Measurements from ENCODE around the gene KANSL1. TPM values are rescaled to one million over a fixed set of nuclear protein-coding genes. Genes with fewer than 3 reads are reported as not detected.

Gene KANSL1
- total RNA-seq, 1 donor from 2014 or later = 154 TPM

DNA sequence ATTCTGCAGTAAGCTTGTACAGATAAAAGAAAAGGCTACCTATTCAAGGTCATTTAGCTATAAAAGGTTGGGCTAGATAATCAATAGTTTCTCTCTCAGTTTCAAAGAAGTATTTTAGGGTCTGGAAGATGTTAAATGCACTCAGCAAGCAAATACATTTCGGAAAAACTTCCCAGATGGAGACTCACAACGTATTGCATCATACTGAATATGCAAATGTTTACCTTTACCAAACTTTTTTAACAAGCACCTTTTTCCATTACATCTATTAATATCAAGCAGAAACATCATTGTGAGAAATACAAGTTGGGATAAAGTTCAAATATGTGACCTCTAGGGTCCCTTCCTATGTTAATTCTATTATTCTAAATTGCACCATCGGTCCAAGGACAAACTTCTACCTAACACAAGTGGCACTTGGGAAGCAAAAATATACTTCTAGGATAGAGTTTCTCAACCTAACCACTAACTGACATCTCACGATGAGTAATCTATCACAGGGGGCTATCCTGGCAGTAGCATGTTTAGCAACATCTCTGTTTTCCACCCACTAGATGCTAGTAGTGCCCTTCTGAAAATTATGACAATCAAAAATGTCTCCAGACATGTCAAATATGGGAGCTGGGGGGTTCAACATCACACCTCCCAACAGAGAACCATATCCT is 14.5 kb downstream of the KANSL1 start:
- Mint-ChIP-seq H3K4me1 (ENCODE audit: unreplicated experiment) (peaks cover 69% of the 10 kb centered on the region), H3K4me3 (ENCODE audit: unreplicated experiment) (peak overlapping the region; percentile 16), H3K36me3 (ENCODE audit: low read depth, unreplicated experiment) (peaks cover 4% of the 10 kb centered on the region), H3K27ac (ENCODE audit: unreplicated experiment) (peak overlapping the region; percentile 99), H3K9me3 (ENCODE audit: unreplicated experiment) (no peaks in the 10 kb centered on the region), H3K27me3 (ENCODE audit: unreplicated experiment) (peaks cover 7% of the 10 kb centered on the region)
- TF ChIP-seq, protein P1, sequence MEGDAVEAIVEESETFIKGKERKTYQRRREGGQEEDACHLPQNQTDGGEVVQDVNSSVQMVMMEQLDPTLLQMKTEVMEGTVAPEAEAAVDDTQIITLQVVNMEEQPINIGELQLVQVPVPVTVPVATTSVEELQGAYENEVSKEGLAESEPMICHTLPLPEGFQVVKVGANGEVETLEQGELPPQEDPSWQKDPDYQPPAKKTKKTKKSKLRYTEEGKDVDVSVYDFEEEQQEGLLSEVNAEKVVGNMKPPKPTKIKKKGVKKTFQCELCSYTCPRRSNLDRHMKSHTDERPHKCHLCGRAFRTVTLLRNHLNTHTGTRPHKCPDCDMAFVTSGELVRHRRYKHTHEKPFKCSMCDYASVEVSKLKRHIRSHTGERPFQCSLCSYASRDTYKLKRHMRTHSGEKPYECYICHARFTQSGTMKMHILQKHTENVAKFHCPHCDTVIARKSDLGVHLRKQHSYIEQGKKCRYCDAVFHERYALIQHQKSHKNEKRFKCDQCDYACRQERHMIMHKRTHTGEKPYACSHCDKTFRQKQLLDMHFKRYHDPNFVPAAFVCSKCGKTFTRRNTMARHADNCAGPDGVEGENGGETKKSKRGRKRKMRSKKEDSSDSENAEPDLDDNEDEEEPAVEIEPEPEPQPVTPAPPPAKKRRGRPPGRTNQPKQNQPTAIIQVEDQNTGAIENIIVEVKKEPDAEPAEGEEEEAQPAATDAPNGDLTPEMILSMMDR (IDR thresholded peaks at IDR 0.05; ENCODE audit: unreplicated experiment) = no peak
- DNase-seq (ENCODE audit: low spot score) = no peak

DNA sequence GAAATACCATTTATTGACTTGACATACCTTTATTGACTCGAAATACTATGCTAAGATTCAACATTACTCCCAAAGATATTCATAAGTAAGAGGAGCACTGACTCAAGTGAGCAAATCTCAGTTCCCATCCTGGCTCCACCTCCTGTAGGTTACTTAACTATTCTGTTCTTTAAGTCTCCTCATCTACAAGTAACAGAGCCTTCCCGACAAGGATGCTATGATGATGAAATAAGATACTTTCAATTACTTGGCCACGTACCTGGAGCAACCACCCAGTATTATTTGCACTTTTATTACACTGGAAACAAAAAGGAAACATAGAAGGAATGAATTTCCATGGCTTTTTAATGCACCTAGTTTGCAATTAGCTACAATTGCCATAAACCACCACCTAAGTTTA is 16.3 kb downstream of the KANSL1 start:
- Mint-ChIP-seq H3K4me3 (ENCODE audit: unreplicated experiment) (no peak overlapping the region), H3K4me1 (ENCODE audit: unreplicated experiment) (peaks cover 70% of the 10 kb centered on the region), H3K36me3 (ENCODE audit: low read depth, unreplicated experiment) (peaks cover under 1% of the 10 kb centered on the region), H3K27me3 (ENCODE audit: unreplicated experiment) (peaks cover 5% of the 10 kb centered on the region), H3K27ac (ENCODE audit: unreplicated experiment) (peak overlapping the region; percentile 67), H3K9me3 (ENCODE audit: unreplicated experiment) (no peaks in the 10 kb centered on the region)
- TF ChIP-seq, protein P1 (IDR thresholded peaks at IDR 0.05; ENCODE audit: unreplicated experiment) = no peak
- DNase-seq (ENCODE audit: low spot score) = no peak

DNA sequence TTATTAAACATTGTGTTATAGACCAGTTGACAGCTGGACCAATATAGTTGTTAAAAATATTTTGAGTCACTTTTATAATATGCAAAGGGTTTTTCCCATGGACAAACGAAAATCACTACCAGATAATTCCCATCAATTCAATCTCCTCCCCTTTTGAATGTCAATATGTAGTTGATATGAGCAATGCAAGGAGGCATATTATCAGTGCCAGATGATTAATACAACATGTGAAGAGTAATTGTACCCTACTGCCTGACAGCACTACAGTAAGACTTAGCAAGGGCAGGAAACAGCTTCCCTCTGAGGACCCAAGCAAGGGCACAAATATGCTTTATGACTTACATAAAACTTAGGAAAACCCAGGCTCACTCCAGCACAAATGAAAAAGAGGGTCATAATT is 17.3 kb downstream of the KANSL1 start:
- H3K4me1 Mint-ChIP-seq (ENCODE audit: unreplicated experiment) = peaks cover 64% of the 10 kb centered on the region
- H3K27me3 Mint-ChIP-seq (ENCODE audit: unreplicated experiment) = peaks cover 9% of the 10 kb centered on the region
- peaks cover 12% of the 10 kb centered on the region for H3K36me3 Mint-ChIP-seq (ENCODE audit: low read depth, unreplicated experiment)
- DNase-seq (ENCODE audit: low spot score) = no peak
- no peak overlapping the region for H3K4me3 Mint-ChIP-seq (ENCODE audit: unreplicated experiment)
- H3K27ac Mint-ChIP-seq (ENCODE audit: unreplicated experiment) = peak overlapping the region; percentile 9
- TF ChIP-seq, protein P1 (IDR thresholded peaks at IDR 0.05; ENCODE audit: unreplicated experiment) = no peak
- H3K9me3 Mint-ChIP-seq (ENCODE audit: unreplicated experiment) = no peaks in the 10 kb centered on the region

DNA sequence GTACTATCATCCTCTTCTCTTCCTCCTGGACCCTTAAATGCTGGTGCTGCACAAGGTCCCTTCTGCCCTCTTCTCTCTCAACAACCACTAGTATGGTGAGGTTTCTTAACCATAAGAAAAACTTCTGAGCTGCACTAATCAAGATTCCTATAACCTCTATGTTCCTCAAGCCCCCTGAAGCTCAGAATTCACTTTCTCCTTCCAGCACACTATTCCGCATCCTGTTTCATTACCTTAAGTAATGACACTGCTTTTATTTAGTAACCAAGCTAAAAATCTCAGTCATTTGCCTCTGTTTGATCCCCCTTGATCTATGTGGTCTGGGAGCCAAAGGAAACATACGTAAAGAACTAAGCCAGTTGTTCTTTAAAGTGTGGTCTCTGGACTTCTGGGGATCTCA is 20.1 kb downstream of the KANSL1 start:
- TF ChIP-seq, protein P1 (IDR thresholded peaks at IDR 0.05; ENCODE audit: unreplicated experiment) = no peak
- H3K4me1 Mint-ChIP-seq (ENCODE audit: unreplicated experiment) = peaks cover 48% of the 10 kb centered on the region
- H3K4me3 Mint-ChIP-seq (ENCODE audit: unreplicated experiment) = no peak overlapping the region

DNA sequence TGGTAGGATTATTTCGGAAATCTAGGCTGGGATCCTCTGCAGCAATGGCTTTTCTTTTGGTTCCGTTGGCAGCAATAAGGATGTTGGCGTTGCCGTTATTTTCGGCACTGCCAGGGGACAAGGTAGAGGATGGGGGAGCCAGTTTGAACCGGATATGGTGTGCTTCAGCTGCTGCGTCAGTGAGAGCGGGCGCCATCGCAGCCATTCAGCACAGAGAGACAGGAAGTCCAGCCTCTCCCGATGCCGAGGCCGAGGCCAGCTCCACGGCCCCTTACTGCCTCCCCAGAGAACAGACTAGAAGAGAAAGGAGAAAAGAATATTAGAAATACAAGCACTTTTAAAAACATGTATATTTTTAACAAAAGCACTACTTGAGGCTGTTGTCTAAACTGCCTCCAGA is 21.3 kb downstream of the KANSL1 start:
- Mint-ChIP-seq H3K9me3 (ENCODE audit: unreplicated experiment) (no peaks in the 10 kb centered on the region), H3K4me1 (ENCODE audit: unreplicated experiment) (peaks cover 40% of the 10 kb centered on the region), H3K27me3 (ENCODE audit: unreplicated experiment) (peaks cover 10% of the 10 kb centered on the region), H3K27ac (ENCODE audit: unreplicated experiment) (peak overlapping the region; percentile 71), H3K36me3 (ENCODE audit: low read depth, unreplicated experiment) (peaks cover 23% of the 10 kb centered on the region), H3K4me3 (ENCODE audit: unreplicated experiment) (no peak overlapping the region)
- no peak for DNase-seq (ENCODE audit: low spot score)
- TF ChIP-seq, protein P1 (IDR thresholded peaks at IDR 0.05; ENCODE audit: unreplicated experiment) = no peak

More for the DNA sequence above, 20.1 kb downstream of the KANSL1 start:
- Mint-ChIP-seq H3K27me3 (ENCODE audit: unreplicated experiment) (peaks cover 10% of the 10 kb centered on the region), H3K36me3 (ENCODE audit: low read depth, unreplicated experiment) (peaks cover 23% of the 10 kb centered on the region), H3K9me3 (ENCODE audit: unreplicated experiment) (no peaks in the 10 kb centered on the region), H3K27ac (ENCODE audit: unreplicated experiment) (peak overlapping the region; percentile 38)
- DNase-seq (ENCODE audit: low spot score) = no peak

Measured in endothelial cell (in vitro differentiated cells).